GM12864 (cell line): Measurements from ENCODE around the gene TRAF3.
"Not testable (repeated sequence)": the region's sequence is repeated elsewhere in the genome, so short reads cannot be mapped to it uniquely, and the experiment has no call there.

Experiments used
- DNase-seq: peaks from one replicate; pipeline ENCODE4 v3.0.0-alpha.2; 2011; ENCODE audit warnings: low read depth
- H3K4me3 ChIP-seq: 2 replicates; pipeline ENCODE4 v1.5.1; 2011; ENCODE audit warnings: mild to moderate bottlenecking, low read depth, low read length, control low read depth
- TF ChIP-seq, protein P1 (sequence below): IDR thresholded peaks from 2 replicates; pipeline ENCODE4 v1.5.1; 2011; ENCODE audit warnings: low read depth, mild to moderate bottlenecking, moderate library complexity, low read length, control low read depth, inconsistent platforms; ENCODE audit errors: missing control alignments

Gene TRAF3

DNA sequence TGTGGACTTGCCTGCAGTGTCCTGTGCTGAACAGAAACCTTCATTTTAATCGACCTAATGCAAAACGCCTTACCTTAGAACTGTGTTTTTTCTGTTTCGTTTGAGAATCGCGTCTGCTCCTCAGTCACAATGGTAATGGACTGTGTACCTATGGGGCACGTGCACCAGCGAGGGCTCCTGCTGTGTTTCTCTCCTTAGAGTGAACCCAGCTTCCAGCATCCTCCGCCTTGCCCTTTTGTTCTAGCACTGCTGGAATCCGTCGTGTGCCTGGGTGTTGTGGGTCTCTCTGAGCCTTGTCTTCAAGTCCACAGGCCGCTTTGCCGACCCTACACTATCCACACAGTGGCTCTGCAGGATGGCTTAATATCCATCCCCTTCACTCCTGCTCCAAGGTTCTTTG is 148.9 kb downstream of the TRAF3 start:
- no peak overlapping the region for H3K4me3 ChIP-seq
- DNase-seq = no peak
- TF ChIP-seq, protein P1, sequence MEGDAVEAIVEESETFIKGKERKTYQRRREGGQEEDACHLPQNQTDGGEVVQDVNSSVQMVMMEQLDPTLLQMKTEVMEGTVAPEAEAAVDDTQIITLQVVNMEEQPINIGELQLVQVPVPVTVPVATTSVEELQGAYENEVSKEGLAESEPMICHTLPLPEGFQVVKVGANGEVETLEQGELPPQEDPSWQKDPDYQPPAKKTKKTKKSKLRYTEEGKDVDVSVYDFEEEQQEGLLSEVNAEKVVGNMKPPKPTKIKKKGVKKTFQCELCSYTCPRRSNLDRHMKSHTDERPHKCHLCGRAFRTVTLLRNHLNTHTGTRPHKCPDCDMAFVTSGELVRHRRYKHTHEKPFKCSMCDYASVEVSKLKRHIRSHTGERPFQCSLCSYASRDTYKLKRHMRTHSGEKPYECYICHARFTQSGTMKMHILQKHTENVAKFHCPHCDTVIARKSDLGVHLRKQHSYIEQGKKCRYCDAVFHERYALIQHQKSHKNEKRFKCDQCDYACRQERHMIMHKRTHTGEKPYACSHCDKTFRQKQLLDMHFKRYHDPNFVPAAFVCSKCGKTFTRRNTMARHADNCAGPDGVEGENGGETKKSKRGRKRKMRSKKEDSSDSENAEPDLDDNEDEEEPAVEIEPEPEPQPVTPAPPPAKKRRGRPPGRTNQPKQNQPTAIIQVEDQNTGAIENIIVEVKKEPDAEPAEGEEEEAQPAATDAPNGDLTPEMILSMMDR = no peak

DNA sequence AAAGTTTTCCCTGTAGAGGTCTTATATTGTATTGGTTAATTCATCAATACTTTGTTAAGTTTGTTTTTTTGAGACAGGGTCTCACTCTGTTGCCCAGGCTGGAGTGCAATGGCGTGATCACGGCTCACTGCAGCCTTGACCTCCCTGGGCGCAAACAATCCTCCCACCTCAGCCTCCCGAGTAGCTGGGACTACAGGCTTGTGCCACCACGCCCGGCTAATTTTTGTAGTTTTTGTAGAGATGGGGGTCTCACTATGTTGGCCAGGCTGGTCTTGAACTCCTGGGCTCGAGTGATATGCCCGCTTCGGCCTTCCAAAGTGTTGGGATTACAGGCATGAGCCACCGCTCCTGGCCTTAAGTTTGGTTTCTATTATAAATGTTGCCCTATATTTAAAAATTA is 149.6 kb downstream of the TRAF3 start:
- not testable (repeated sequence) for H3K4me3 ChIP-seq, DNase-seq

DNA sequence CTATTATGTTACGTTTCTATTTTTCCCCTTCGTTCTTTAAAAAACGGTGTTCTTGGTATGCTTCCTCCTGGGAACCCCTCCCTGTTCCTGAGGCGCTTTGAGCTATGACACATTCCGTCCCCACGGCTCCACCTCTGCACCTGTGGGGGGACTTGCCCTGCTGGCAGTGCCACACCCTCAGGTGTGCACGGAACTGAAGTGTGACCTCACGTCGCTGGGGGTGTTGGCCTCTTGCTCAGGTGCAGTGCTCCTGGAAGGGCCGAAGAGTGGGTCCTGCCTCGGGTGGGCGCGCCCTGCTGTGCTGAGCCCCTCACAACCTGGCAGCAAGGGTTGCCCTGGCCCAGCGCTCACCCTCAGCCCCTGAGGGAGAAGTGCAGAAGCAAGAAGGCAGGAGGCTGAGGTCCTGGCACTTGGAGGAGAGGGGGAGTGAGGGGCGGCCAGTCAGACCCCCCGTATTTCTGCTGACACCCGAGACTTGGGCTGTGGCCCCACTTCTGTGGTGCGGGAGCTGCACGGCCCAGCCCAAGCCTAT is 150.2 kb downstream of the TRAF3 start:
- DNase-seq = no peak
- no peak overlapping the region for H3K4me3 ChIP-seq
- TF ChIP-seq, protein P1 = no peak

DNA sequence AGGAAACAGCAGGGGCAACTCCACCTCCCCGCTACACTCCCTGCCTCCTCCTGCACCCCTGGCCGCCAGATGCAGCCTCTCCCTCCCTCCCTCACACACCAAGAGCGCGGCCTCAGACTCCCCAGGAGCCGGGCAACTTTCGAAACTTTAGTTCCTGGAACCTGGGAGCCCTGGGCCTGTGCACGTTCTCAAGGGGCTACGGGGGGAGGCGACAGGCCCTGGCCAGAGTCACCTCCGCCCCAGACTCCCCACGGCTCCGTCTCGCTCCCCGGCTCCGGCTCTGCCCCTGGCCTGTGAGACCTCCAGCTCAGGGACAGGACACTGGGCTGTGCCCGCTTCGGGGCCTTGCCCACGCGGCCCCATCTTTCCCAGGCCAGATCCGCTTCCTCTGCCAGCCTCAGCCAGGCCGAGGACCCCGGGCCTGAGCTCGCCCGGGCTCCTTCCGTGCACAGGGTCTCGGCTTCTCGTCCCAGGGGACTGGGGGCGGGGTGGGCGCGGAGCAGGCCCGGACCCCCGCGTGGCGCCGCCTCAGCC is 150.7 kb downstream of the TRAF3 start:
- TF ChIP-seq, protein P1 = no peak
- peak overlapping the region; percentile 47 for H3K4me3 ChIP-seq
- DNase-seq = no peak

DNA sequence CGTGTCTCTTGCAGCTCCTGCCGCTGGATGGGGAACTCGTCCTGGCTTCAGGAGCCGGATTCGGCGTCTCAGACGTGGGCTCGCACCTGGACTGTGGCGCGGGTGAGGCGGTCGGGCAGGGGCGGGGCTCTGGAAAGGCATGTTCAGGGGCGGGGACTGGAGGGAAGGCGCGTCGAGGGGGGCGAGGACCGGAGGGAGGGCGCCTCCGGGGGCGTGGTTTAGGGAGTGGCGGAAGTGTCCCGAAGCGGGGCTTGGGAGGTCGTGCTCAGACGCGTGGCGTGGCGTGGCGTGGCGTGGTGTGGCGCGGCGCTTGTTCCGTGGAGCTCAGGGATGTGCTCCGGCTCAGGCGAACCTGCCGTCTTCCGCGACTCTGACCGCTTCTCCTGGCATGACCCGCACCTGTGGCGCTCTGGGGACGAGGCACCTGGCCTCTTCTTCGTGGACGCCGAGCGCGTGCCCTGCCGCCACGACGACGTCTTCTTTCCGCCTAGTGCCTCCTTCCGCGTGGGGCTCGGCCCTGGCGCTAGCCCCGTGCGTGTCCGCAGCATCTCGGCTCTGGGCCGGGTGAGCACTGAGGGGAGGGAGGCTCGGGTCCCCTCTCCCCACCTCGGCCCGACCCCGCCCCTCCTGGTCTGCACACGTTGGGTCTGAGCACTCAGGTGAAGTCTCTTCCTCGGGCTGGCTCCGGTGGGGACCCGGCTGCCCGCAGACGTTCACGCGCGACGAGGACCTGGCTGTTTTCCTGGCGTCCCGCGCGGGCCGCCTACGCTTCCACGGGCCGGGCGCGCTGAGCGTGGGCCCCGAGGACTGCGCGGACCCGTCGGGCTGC is 151.4 kb downstream of the TRAF3 start:
- peak overlapping the region; percentile 47 for H3K4me3 ChIP-seq
- DNase-seq = no peak
- TF ChIP-seq, protein P1 = no peak

DNA sequence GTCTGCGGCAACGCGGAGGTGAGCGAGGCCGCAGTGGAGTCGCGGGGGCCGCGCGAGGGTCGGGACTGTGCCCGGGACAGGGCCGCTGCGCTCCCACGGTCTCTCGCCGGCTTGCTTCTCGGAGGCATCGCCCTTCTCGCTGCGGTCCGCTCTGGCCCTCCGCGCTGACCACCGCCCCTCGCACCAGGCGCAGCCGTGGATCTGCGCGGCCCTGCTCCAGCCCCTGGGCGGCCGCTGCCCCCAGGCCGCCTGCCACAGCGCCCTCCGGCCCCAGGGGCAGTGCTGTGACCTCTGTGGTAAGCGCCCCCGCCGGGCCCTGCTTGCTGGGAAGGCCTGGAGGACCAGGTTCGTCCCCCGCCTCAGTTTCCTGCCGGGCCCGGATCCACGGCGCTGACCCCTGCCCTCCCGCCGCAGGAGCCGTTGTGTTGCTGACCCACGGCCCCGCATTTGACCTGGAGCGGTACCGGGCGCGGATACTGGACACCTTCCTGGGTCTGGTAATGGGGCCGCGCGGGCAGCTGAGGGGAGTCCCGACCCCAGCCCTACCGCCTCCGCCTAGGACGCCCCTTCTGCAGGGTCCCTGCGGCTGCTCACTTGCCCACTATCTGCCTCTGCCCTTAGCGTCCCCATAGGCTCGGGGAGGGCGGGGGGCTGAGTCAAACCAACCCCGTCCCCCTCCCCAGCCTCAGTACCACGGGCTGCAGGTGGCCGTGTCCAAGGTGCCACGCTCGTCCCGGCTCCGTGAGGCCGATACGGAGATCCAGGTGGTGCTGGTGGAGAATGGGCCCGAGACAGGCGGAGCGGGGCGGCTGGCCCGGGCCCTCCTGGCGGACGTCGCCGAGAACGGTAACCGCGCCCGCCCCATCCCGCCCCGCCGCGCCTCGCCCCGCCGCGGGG is 152.2 kb downstream of the TRAF3 start:
- DNase-seq = no peak
- no peak overlapping the region for H3K4me3 ChIP-seq
- TF ChIP-seq, protein P1 = no peak

DNA sequence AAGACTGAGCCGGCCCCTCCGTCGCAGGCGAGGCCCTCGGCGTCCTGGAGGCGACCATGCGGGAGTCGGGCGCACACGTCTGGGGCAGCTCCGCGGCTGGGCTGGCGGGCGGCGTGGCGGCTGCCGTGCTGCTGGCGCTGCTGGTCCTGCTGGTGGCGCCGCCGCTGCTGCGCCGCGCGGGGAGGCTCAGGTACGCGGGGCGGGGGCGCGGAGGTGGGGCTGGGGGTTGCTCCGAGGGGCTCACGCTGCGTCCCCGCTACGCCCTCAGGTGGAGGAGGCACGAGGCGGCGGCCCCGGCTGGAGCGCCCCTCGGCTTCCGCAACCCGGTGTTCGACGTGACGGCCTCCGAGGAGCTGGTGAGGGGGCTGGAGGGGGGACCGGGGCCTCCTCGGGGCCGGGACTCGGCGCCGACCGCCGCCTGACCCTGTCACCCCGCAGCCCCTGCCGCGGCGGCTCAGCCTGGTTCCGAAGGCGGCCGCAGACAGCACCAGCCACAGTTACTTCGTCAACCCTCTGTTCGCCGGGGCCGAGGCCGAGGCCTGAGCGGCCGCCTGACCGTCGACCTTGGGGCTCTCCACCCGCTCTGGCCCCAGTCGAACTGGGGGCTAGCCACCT is 153.0 kb downstream of the TRAF3 start:
- no peak for DNase-seq
- no peak overlapping the region for H3K4me3 ChIP-seq
- TF ChIP-seq, protein P1 = no peak
